Activated CD8-positive, alpha-beta memory T cell treated with anti-CD3 and anti-CD28 coated beads for 4 hours (primary cell): ENCODE data around the gene RBL2.
"Not testable (repeated sequence)": the region's sequence is repeated elsewhere in the genome, so short reads cannot be mapped to it uniquely, and the experiment has no call there.

Source experiments
- DNase-seq, 2 donors: peaks; one replicate each; pipeline ENCODE4 v3.0.0-alpha.2; 2020; ENCODE audit warnings: low read depth in 2 of 2

Gene RBL2

DNA sequence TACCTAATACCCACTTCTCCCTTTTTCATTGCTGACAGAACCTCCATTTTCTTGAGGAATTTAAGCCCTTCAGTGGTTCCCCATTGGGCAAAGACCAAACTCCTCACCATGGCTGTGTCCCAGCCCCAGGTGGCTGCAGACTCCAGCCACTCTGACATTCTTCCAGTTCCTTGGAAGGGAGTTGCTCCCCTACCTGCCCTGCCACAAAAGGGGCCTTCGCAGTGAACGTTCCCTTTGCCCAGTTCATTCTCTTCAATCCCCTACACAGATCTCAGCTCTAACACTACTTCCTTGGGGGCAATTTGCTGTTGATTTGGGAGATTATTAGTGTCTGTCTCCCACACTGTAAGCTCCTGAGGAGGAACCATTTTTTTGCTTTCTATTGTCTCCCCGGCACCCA is 72.0 kb downstream of the RBL2 start:
- no peak for DNase-seq

GRCh38 chr16:53507464-53508179 is 73.4 kb downstream of the RBL2 start:
- no peak for DNase-seq

GRCh38 chr16:53509906-53510703 is 75.8 kb downstream of the RBL2 start:
- DNase-seq, result peak in 1 of 2 donors; percentile 31

GRCh38 chr16:53510704-53511070 is 76.4 kb downstream of the RBL2 start:
- no peak for DNase-seq

DNA sequence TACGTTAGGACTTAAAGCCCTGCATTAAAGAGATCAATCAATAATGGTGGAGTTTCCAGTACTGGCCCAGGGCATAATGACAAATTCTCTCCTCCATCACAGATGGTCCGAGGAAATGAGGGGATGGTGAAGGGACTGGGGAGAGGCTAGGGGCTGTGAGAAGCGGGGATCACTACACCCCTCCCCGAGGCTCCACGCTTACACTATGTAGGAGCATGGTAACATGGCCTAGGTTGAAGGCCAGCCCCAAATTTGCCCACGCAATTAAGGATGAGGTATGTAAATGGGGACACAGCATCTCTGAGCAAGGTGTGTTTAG is 76.8 kb downstream of the RBL2 start:
- no peak for DNase-seq

- DNase-seq, result no peak
Observed at GRCh38 chr16:53511403-53512280, 77.4 kb downstream of the RBL2 start.

GRCh38 chr16:53512795-53513194 is 78.5 kb downstream of the RBL2 start:
- not testable (repeated sequence) for DNase-seq

GRCh38 chr16:53515259-53515658 is 81.0 kb downstream of the RBL2 start:
- DNase-seq, result no peak

DNA sequence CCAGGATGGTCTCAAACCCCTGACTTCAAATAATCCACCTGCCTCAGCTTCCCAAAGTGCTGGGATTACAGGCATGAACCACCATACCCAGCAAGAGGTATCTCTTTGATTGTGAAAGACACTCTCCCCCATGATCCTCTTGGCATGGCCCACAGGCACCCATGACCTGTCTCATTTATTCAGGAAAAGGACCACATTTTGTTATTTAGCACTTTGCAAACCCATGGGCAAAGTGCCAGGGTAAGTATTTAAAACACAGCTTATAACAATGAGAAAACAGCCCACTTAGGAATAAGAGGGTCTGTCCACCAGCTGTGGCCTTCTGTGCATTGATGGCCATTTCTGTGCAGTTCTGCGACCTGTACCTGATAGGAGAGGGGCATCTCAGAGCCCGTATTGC is 81.5 kb downstream of the RBL2 start:
- no peak for DNase-seq

DNA sequence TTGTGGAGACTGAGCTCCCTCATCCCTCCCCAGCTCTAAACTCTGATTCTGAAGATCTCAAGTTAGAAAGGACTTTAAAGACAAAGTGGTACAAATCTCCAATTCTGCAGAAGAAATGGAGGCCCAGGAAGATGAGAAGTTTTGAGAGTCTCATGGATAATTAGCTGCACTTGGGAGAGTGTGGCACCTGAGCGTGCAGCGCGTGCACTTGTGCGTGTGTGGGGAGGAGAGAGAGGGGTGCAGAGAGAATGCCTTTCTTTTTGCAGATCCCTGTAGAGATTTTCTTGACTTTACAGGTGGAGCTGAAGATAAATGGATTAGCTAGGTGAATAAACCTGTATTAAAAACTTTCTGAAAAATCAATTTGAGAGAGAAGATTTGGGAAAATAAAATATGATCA is 83.6 kb downstream of the RBL2 start:
- DNase-seq, result no peak

DNA sequence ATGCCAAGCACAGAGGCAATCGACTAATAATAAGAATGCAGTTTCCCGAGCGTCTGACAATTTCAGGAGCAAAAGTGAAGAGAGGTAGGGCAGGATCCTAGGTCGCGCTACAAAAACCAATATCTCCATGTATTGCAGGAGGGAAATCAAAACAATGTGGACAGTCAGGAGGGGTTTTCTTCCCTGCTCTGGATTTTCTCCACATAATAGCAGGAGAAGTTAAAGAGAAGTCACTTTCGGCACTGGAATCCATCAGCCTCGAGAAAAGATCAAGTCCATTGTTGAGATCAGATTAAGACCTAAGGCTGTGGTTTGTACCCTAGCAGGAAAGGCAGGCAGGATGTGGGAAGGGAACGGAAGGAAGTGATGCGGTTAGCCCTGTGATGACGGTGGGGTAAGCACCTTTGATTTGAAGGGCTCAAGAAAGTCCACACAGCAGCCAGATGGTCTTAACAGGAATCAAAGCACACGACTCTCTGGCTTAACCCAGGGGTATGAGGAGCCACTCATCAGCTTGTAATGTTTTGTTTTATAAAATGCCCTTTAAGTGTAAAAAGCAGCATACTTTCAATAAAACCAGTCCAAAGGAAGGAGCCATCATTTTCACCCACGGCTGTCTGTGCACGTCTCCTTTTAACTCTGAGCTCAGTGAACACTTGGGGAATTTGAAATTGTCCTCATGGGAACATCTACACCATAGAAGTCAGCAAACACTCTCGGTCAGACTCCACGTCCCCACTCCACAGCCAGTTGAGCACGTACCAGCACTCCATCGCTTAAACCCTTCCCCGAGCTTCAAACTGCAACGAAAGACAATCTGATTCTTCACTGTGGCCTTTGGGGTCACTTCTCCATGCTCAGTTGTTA is 84.5 kb downstream of the RBL2 start:
- peak; percentile 60 to 65 for DNase-seq

DNA sequence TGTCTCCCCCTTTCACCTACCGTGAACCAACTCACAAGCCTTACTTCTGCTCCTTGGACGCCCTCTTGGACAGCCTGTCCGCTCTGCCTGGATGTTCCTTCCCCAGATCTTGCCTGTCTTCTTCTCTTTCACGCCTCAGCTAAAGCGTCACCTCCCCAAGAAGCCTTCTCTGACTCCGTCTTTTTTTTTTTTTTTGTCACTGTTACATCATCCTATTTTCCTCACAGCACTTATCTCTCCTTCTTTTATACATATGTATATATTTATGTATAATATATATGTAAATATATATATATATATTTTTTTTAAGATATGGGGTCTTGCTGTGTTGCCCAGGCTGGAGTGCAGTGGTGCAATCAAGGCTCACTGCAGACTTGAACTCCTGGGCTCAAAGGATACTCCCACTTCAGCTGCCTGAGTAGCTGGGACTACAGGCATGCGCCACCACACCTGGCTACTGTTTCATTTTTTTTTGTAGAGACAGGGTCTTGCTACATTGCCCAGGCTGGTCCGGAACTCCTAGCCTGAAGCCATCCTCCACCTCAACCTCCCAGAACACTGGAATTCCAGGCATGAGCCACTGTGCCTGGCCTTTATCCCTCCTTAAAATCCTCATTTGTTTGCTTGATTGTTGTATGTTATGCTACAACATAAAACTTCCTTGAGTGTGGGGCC is 85.3 kb downstream of the RBL2 start:
- no peak for DNase-seq

DNA sequence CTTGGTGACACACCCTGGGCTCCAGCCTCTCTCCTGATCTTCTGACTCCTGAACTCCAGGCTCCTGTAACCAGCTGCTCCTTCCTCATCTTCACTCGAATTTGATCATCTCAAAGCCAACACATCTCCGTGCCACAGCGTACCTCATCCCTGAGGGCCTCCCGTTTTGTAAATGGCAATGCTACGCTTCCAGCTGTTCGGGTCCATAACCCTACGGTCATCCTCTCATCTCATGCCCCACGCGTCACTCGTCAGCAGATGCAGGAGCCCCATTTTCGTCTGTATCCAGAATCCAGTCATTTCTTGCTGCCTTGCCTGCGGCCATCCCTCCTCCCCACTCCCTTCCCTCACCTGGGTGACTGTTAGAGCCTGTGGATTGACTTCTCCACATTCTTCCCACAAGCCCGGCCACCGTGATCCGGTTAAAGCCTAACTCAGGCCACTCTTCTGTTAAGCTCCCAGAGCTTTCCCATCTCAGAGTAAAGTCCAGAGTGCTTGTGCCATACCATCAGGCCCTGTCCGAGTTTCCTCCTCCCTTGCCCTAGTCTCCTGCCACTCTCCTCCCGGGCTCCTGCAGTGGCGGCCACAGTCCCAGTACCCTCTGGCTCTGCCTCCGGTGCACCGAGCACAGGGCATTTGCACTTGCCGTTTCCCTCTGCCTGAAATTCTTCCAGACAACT is 89.0 kb downstream of the RBL2 start:
- DNase-seq, result no peak

GRCh38 chr16:53523971-53524548 is 89.8 kb downstream of the RBL2 start:
- DNase-seq, result no peak

DNA sequence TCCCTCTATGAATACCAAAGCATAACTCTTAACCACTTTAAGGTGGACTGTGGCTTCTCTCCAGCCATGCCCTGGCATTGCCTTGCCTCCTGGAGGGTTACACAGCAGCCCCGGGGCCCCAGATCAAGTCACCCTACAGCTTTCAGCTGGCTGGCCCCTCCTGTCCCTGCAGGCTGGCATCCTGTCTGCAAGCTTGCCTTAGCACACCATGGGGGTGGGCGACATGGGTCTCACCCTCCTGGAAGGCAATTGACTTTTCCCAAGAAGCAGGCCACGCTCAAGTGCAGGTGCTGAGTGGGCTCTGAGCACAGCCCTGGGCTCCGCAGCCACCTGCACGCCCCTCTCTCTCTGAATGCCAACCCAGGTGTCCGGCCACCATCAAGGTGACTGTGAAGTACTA is 94.5 kb downstream of the RBL2 start:
- no peak for DNase-seq

- DNase-seq, result no peak
Observed at GRCh38 chr16:53529513-53529912, 95.2 kb downstream of the RBL2 start.

GRCh38 chr16:53530046-53530445 is 95.8 kb downstream of the RBL2 start:
- DNase-seq, result no peak

GRCh38 chr16:53530741-53531140 is 96.5 kb downstream of the RBL2 start:
- DNase-seq, result no peak

DNA sequence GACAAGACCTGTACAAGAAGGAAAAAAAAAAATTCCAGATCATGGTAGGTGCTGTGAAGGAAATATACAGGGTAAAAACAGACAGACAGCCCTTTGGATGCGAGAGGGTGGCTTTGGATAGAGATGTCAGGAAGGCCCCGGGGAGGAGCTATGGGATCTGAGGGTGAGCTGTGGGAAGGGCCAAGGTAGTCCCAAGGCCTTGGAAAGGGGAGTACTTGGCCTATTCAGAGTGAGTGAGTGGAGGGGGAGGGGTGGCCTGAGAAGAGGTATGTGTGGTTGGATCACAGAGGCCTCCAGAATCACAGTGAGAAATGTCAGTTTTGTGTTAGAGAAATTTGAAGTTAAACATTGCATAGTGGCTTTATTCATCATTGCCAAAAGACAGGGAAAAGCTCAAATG is 99.9 kb downstream of the RBL2 start:
- DNase-seq, result no peak

- DNase-seq, result no peak
Observed at GRCh38 chr16:53537626-53538025, 103.4 kb downstream of the RBL2 start.
